Stimulated activated CD8-positive, alpha-beta memory T cell treated with anti-CD3 and anti-CD28 coated beads, Interleukin-12 subunit alpha, Interleukin-12 subunit beta, amount 100 ng/mL, for 1 hour (primary cell): ENCODE results near the gene CCR6.
"Not testable (repeated sequence)": the region's sequence is repeated elsewhere in the genome, so short reads cannot be mapped to it uniquely, and the experiment has no call there.

Experiments used
- DNase-seq: peaks from one replicate; pipeline ENCODE4 v3.0.0-alpha.2; 2020; ENCODE audit warnings: low read depth

The CCR6 gene

GRCh38 chr6:167143041-167143440, 20.1 kb downstream of the CCR6 start:
- no peak for DNase-seq

GRCh38 chr6:167145461-167145860, 22.6 kb downstream of the CCR6 start:
- no peak for DNase-seq

GRCh38 chr6:167146135-167146534, 23.2 kb downstream of the CCR6 start:
- DNase-seq, result no peak

GRCh38 chr6:167146977-167147376, 24.1 kb downstream of the CCR6 start:
- no peak for DNase-seq

GRCh38 chr6:167148021-167148420, 25.1 kb downstream of the CCR6 start:
- DNase-seq, result no peak

GRCh38 chr6:167148997-167149396, 26.1 kb downstream of the CCR6 start:
- no peak for DNase-seq

- no peak for DNase-seq
These were observed 28.1 kb downstream of the CCR6 start for GRCh38 chr6:167150941-167151549.

GRCh38 chr6:167151648-167152047, 28.8 kb downstream of the CCR6 start:
- no peak for DNase-seq

- no peak for DNase-seq
These were observed 30.0 kb downstream of the CCR6 start for GRCh38 chr6:167152862-167153261.

- no peak for DNase-seq
These were observed 30.6 kb downstream of the CCR6 start for GRCh38 chr6:167153521-167153959.

GRCh38 chr6:167154291-167154690, 31.4 kb downstream of the CCR6 start:
- no peak for DNase-seq

- no peak for DNase-seq
These were observed 32.0 kb downstream of the CCR6 start for GRCh38 chr6:167154895-167155294.

GRCh38 chr6:167157414-167157813, 34.5 kb downstream of the CCR6 start:
- no peak for DNase-seq

- DNase-seq, result no peak
These were observed 35.0 kb downstream of the CCR6 start, which contains the start of gene GPR31 for GRCh38 chr6:167157863-167158262. Gene GPR31 (minus strand): TSS chr6:167157980. CDS start chr6:167157831, 149 bp downstream.

GRCh38 chr6:167161851-167162467, 39.1 kb downstream of the CCR6 start:
- DNase-seq, result no peak

GRCh38 chr6:167162591-167162990, 39.7 kb downstream of the CCR6 start:
- no peak for DNase-seq

- DNase-seq, result no peak
These were observed 40.6 kb downstream of the CCR6 start for GRCh38 chr6:167163476-167164011.

GRCh38 chr6:167164261-167164660, 41.4 kb downstream of the CCR6 start:
- DNase-seq, result no peak

- DNase-seq, result no peak
These were observed 43.1 kb downstream of the CCR6 start for GRCh38 chr6:167165858-167166471.

- DNase-seq, result not testable (repeated sequence)
These were observed 44.8 kb downstream of the CCR6 start for GRCh38 chr6:167167699-167168098.

- DNase-seq, result not testable (repeated sequence)
These were observed 45.4 kb downstream of the CCR6 start for GRCh38 chr6:167168296-167168695.

- not testable (repeated sequence) for DNase-seq
These were observed 47.0 kb downstream of the CCR6 start for GRCh38 chr6:167169867-167170266.

- DNase-seq, result not testable (repeated sequence)
These were observed 48.4 kb downstream of the CCR6 start for GRCh38 chr6:167171300-167171699.
